Coronary artery (tissue), 2 donors: ENCODE results near the gene DPM1.

Source experiments
- DNase-seq: peaks from one replicate; pipeline ENCODE4 v3.0.0-alpha.2; 2017; ENCODE audit warnings: low spot score
- H3K27ac ChIP-seq, 2 donors: fragments of 200-600 bp; sonication (generic); one replicate each; pipeline ENCODE4 v1.5.1; 2016 to 2019
- H3K4me3 ChIP-seq: fragments of 200-600 bp; sonication (generic); 2 replicates; pipeline ENCODE4 v1.5.1; 2016; ENCODE audit warnings: mild to moderate bottlenecking, moderate library complexity
- CTCF ChIP-seq: fragments of 200-600 bp; sonication (generic); IDR thresholded peaks from one replicate; pipeline ENCODE4 v1.5.1; 2019; ENCODE audit warnings: antibody characterized with exemption

Gene DPM1

GRCh38 chr20:50913690-50914375 is 44.5 kb downstream of the DPM1 start:
- Histone ChIP-seq H3K27ac (peak overlapping the region in 1 of 2 donors; percentile 8), H3K4me3 (no peak overlapping the region)
- no peak for DNase-seq
- no peak for TF ChIP-seq CTCF

GRCh38 chr20:50911716-50912115 is 46.6 kb downstream of the DPM1 start:
- no peak for DNase-seq
- no peak overlapping the region for H3K27ac ChIP-seq
- H3K4me3 ChIP-seq = no peak overlapping the region
- no peak for TF ChIP-seq CTCF

GRCh38 chr20:50911030-50911429 is 47.3 kb downstream of the DPM1 start:
- no peak for DNase-seq
- Histone ChIP-seq H3K27ac (no peak overlapping the region), H3K4me3 (no peak overlapping the region)
- TF ChIP-seq CTCF = no peak

GRCh38 chr20:50909413-50909812 is 48.9 kb downstream of the DPM1 start:
- no peak for TF ChIP-seq CTCF

GRCh38 chr20:50904067-50904570 is 54.2 kb downstream of the DPM1 start:
- Histone ChIP-seq H3K27ac (no peak overlapping the region), H3K4me3 (no peak overlapping the region)
- no peak for DNase-seq
- no peak for TF ChIP-seq CTCF

More at GRCh38 chr20:50909413-50909812, 48.9 kb downstream of the DPM1 start:
- no peak for DNase-seq
- H3K4me3 ChIP-seq = no peak overlapping the region
- no peak overlapping the region for H3K27ac ChIP-seq

GRCh38 chr20:50903353-50904051 is 54.8 kb downstream of the DPM1 start:
- DNase-seq = no peak
- no peak overlapping the region for H3K27ac ChIP-seq
- no peak for TF ChIP-seq CTCF
- H3K4me3 ChIP-seq = no peak overlapping the region

GRCh38 chr20:50901301-50901700 is 57.0 kb downstream of the DPM1 start:
- DNase-seq = no peak
- H3K27ac ChIP-seq = no peak overlapping the region
- no peak overlapping the region for H3K4me3 ChIP-seq
- TF ChIP-seq CTCF = no peak
